ENCODE data around the gene GLG1. TPM values are rescaled to one million over a fixed set of nuclear protein-coding genes. Genes with fewer than 3 reads are reported as not detected.

GLG1 gene
- total RNA-seq, 4 donors from 2014 or later = 90.0 to 153 (median 113) TPM

- no peak for TF ChIP-seq CTCF (IDR thresholded peaks at IDR 0.05)
- no peak for TF ChIP-seq POLR2A (IDR thresholded peaks at IDR 0.05)
- Histone ChIP-seq H3K36me3 (peaks cover 0 to 88% (median 0%) of the 10 kb centered on the region in 3 donors), H3K4me1 (no peaks in the 10 kb centered on the region), H3K27me3 (no peaks in the 10 kb centered on the region), H3K27ac (no peak overlapping the region), H3K9me3 (no peaks in the 10 kb centered on the region), H3K4me3 (no peak overlapping the region)
- peak in 1 of 3 donors; percentile 21 for DNase-seq
Observed at GRCh38 chr16:74462361-74462760, 144.6 kb downstream of the GLG1 start.

GRCh38 chr16:74461826-74462225 is 145.1 kb downstream of the GLG1 start:
- TF ChIP-seq CTCF (IDR thresholded peaks at IDR 0.05) (no peak), POLR2A (IDR thresholded peaks at IDR 0.05) (no peak)
- Histone ChIP-seq H3K36me3 (peaks cover 0 to 88% (median 0%) of the 10 kb centered on the region in 3 donors), H3K27me3 (no peaks in the 10 kb centered on the region), H3K4me3 (no peak overlapping the region), H3K9me3 (no peaks in the 10 kb centered on the region), H3K4me1 (no peaks in the 10 kb centered on the region), H3K27ac (no peak overlapping the region)
- DNase-seq = no peak

GRCh38 chr16:74460542-74460941 is 146.4 kb downstream of the GLG1 start:
- H3K36me3 ChIP-seq = peaks cover 0 to 94% (median 0%) of the 10 kb centered on the region in 3 donors
- H3K27me3 ChIP-seq = no peaks in the 10 kb centered on the region
- H3K4me1 ChIP-seq = no peaks in the 10 kb centered on the region
- no peaks in the 10 kb centered on the region for H3K9me3 ChIP-seq
- TF ChIP-seq CTCF (IDR thresholded peaks at IDR 0.05) (no peak), POLR2A (IDR thresholded peaks at IDR 0.05) (no peak)
- H3K4me3 ChIP-seq = no peak overlapping the region
- no peak for DNase-seq
- no peak overlapping the region for H3K27ac ChIP-seq

GRCh38 chr16:74456290-74456625 is 150.7 kb downstream of the GLG1 start:
- DNase-seq = peak in 1 of 3 donors; percentile 38
- Histone ChIP-seq H3K27me3 (no peaks in the 10 kb centered on the region), H3K36me3 (peaks cover 0 to 87% (median 0%) of the 10 kb centered on the region in 3 donors), H3K4me3 (no peak overlapping the region), H3K4me1 (no peaks in the 10 kb centered on the region), H3K9me3 (no peaks in the 10 kb centered on the region), H3K27ac (peak overlapping the region in 1 of 4 donors; percentile 81)
- no peak for TF ChIP-seq POLR2A (IDR thresholded peaks at IDR 0.05)
- TF ChIP-seq CTCF (IDR thresholded peaks at IDR 0.05) = no peak

GRCh38 chr16:74455619-74456289 is 151.2 kb downstream of the GLG1 start:
- no peaks in the 10 kb centered on the region for H3K4me1 ChIP-seq
- no peak for TF ChIP-seq POLR2A (IDR thresholded peaks at IDR 0.05)
- TF ChIP-seq CTCF (IDR thresholded peaks at IDR 0.05) = no peak
- DNase-seq = peak in 1 of 3 donors; percentile 50
- H3K27me3 ChIP-seq = no peaks in the 10 kb centered on the region
- H3K9me3 ChIP-seq = no peaks in the 10 kb centered on the region
- peak overlapping the region in 2 of 4 donors; percentile 34 to 81 for H3K27ac ChIP-seq
- peaks cover 0 to 91% (median 0%) of the 10 kb centered on the region in 3 donors for H3K36me3 ChIP-seq
- no peak overlapping the region for H3K4me3 ChIP-seq

All from Peyer's patch (tissue), 4 donors.